Ovary (tissue), 9 donors: ENCODE data around the gene PAK3. TPM values are rescaled to one million over a fixed set of nuclear protein-coding genes. Genes with fewer than 3 reads are reported as not detected.

Source experiments
- DNase-seq, 5 donors: peaks; one replicate each; pipeline ENCODE4 v3.0.0-alpha.2; 2019 to 2020
- H3K27ac ChIP-seq, 2 donors: fragments of 200-600 bp; one replicate each; pipeline versions ENCODE4 v1.5.1 to v1.8.0; 2019 to 2022
- H3K27me3 ChIP-seq: fragments of 200-600 bp; one replicate; pipeline ENCODE4 v1.8.0; 2022
- H3K36me3 ChIP-seq: fragments of 200-600 bp; sonication (generic); one replicate; pipeline ENCODE4 v1.5.1; 2019
- H3K4me1 ChIP-seq: one replicate; pipeline ENCODE4 v1.8.1; 2013; ENCODE audit warnings: mild to moderate bottlenecking, moderate library complexity; ENCODE audit not compliant: insufficient read depth
- H3K4me3 ChIP-seq: fragments of 200-600 bp; sonication (generic); one replicate; pipeline ENCODE4 v1.5.1; 2017
- H3K9me3 ChIP-seq, 2 donors: fragments of 200-600 bp in 1 of 2; sonication (generic) in 1 of 2; one replicate each; pipeline versions ENCODE4 v1.5.1 to v1.8.1; 2013 to 2019; ENCODE audit warnings: mild to moderate bottlenecking in 1 of 2, moderate library complexity in 1 of 2
- EP300 ChIP-seq: sonication (generic); formaldehyde crosslinking; IDR thresholded peaks from one replicate; pipeline ENCODE4 v1.6.1; 2017; ENCODE audit warnings: antibody characterized with exemption
- POLR2A ChIP-seq: fragments of 450-650 bp; IDR thresholded peaks from one replicate; pipeline ENCODE4 v1.6.1; 2017; ENCODE audit warnings: antibody characterized with exemption, mild to moderate bottlenecking, moderate library complexity
- WGBS, 3 donors: extraction: QIAGEN DNeasy Blood & Tissue Kit in 1 of 3; methylation state at CpG; one replicate each; pipeline versions ENCODE4 v1.1.5 to v1.1.7; 2013 to 2017; 5-methylcytosine and 5-hydroxymethylcytosine counted together
- intact Hi-C, 4 donors: fragments of 100-400 bp; cut with DNase I; formaldehyde crosslinking; loops; one replicate each; pipeline versions ENCODE4 v1.11.0 to v1.15.1; 2022 to 2023
- polyA plus RNA-seq, 2 donors: library from polyadenylated mRNA; stranded (reverse); fragments of 200-250 nt in 1 of 2; fragments of 350-450 nt in 1 of 2; fragmentation: Illumina TruSeq in 1 of 2; extraction: RNeasy Lipid Tissue Mini Kit (QIAGEN cat#74804) in 1 of 2; gene quantifications; one replicate each; pipeline ENCODE4 v1.2.3, GENCODE V29; 2013 to 2014
- total RNA-seq, 7 donors: library from RNA; depleted of rRNA in 2 of 7; stranded (reverse); fragments of >200 nt in 2 of 7; fragmentation: NEBNext Ultra II Directional in 3 of 7; extraction: Animal tissue kit (Norgen Biotek cat#: 25700) in 3 of 7; gene quantifications; one replicate each; pipeline versions ENCODE4 v1.1.0 to v1.2.4, GENCODE V29; 2016 to 2023
- TF ChIP-seq, protein P1 (sequence below), 3 donors: fragments of 450-650 bp in 2 of 3; fragments of 200-600 bp in 1 of 3; IDR thresholded peaks; one replicate each; pipeline versions ENCODE4 v1.5.1 to v1.8.0; 2016 to 2022; ENCODE audit warnings: antibody characterized with exemption in 3 of 3, mild to moderate bottlenecking in 1 of 3
- donor health status: DM: no; HTN: no; CAD: no; lungs with moderate emphysema.
- donor health status: DM: no; HTN: no; CAD: no.
- donor health status: Bipolar disorder and iron deficiency.
- donor health status: DM: yes; HTN: yes; CAD: no.
- donor health status: DM: no; HTN: no; CAD: no.
- donor health status: DM: yes; HTN: yes; CAD: no.

Gene PAK3
- total and polyA plus RNA-seq, 9 donors, result 0.61 to 15.8 (median 5.4) TPM

- no peak for TF ChIP-seq POLR2A
- TF ChIP-seq, protein P1, sequence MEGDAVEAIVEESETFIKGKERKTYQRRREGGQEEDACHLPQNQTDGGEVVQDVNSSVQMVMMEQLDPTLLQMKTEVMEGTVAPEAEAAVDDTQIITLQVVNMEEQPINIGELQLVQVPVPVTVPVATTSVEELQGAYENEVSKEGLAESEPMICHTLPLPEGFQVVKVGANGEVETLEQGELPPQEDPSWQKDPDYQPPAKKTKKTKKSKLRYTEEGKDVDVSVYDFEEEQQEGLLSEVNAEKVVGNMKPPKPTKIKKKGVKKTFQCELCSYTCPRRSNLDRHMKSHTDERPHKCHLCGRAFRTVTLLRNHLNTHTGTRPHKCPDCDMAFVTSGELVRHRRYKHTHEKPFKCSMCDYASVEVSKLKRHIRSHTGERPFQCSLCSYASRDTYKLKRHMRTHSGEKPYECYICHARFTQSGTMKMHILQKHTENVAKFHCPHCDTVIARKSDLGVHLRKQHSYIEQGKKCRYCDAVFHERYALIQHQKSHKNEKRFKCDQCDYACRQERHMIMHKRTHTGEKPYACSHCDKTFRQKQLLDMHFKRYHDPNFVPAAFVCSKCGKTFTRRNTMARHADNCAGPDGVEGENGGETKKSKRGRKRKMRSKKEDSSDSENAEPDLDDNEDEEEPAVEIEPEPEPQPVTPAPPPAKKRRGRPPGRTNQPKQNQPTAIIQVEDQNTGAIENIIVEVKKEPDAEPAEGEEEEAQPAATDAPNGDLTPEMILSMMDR (IDR thresholded peaks at IDR 0.05), result no peak
- no peak for TF ChIP-seq EP300
- intact Hi-C loops, result no loop called here
- DNase-seq, result no peak
- no peak overlapping the region for H3K4me3 ChIP-seq
- no peaks in the 10 kb centered on the region for H3K9me3 ChIP-seq
- H3K4me1 ChIP-seq, result no peaks in the 10 kb centered on the region
- H3K27ac ChIP-seq, result no peak overlapping the region
- 64 to 70% (median 68%) methylated on average over 3 of the region's 3 CpGs for WGBS, 3 donors
- H3K36me3 ChIP-seq, result no peaks in the 10 kb centered on the region
- H3K27me3 ChIP-seq, result no peaks in the 10 kb centered on the region
Observed at GRCh38 chrX:111259559-111259958, 163.6 kb downstream of the PAK3 start.

- Histone ChIP-seq H3K4me3 (no peak overlapping the region), H3K36me3 (no peaks in the 10 kb centered on the region), H3K27me3 (no peaks in the 10 kb centered on the region), H3K9me3 (no peaks in the 10 kb centered on the region), H3K4me1 (no peaks in the 10 kb centered on the region), H3K27ac (no peak overlapping the region)
- WGBS, 3 donors, result 55 to 63% (median 57%) methylated on average over 3 of the region's 3 CpGs
- intact Hi-C loops, result no loop called here
- no peak for DNase-seq
- TF ChIP-seq POLR2A, result no peak
- TF ChIP-seq, protein P1 (IDR thresholded peaks at IDR 0.05), result no peak
- TF ChIP-seq EP300, result no peak
Observed at GRCh38 chrX:111260451-111260850, 164.5 kb downstream of the PAK3 start.

DNA sequence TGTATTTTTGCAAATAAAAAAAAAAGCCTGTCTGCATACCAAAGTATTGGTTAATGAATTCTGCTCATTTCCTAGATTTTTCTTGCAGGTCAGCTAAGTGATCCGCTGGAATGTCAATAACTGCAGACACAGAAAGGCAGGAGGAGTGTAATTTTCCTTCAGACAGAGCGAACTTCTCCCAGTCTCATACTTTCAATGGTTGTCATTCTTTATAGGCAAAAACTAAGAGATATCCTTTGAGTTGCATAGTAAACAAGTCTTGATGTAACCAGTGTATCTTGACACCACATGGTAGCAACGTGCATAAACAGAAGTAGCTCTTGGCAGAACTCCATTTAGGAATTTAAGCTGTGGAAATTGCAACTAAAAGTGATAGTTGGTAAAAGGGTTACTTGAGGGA, 166.1 kb downstream of the PAK3 start:
- Histone ChIP-seq H3K27ac (no peak overlapping the region), H3K9me3 (no peaks in the 10 kb centered on the region), H3K36me3 (no peaks in the 10 kb centered on the region), H3K4me1 (no peaks in the 10 kb centered on the region), H3K27me3 (no peaks in the 10 kb centered on the region), H3K4me3 (no peak overlapping the region)
- WGBS, 3 donors, result 17 to 26% (median 25%) methylated on average over 3 of the region's 3 CpGs
- intact Hi-C loops, result no loop called here
- no peak for DNase-seq
- TF ChIP-seq, protein P1 (IDR thresholded peaks at IDR 0.05), result no peak
- TF ChIP-seq EP300, result no peak
- no peak for TF ChIP-seq POLR2A

DNA sequence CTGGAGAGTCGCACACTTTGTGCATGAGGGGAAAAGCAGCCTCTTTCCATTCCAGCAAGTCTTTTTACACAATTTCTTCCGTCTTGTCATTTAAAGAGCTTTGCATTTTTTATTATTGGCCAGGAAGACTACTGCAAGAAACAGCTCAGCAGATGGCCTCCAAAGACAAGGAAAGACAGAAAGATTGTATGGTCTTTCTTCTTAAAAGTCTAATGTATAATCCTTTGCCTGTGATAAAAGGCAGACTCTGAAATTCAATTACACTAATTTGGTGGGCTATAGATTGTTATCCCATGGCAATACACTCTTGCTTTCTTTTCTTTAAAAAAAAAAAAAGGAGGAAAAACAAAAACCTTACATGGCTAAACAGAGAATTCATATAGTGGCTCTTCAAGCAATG, 168.4 kb downstream of the PAK3 start:
- Histone ChIP-seq H3K4me1 (no peaks in the 10 kb centered on the region), H3K9me3 (no peaks in the 10 kb centered on the region), H3K36me3 (no peaks in the 10 kb centered on the region), H3K27ac (no peak overlapping the region), H3K27me3 (no peaks in the 10 kb centered on the region), H3K4me3 (no peak overlapping the region)
- TF ChIP-seq POLR2A (no peak), EP300 (no peak)
- TF ChIP-seq, protein P1 (IDR thresholded peaks at IDR 0.05), result no peak
- DNase-seq, result no peak
- WGBS, 3 donors, result 61 to 72% (median 69%) methylated on average over 2 of the region's 2 CpGs
- intact Hi-C loops, result no loop called here

DNA sequence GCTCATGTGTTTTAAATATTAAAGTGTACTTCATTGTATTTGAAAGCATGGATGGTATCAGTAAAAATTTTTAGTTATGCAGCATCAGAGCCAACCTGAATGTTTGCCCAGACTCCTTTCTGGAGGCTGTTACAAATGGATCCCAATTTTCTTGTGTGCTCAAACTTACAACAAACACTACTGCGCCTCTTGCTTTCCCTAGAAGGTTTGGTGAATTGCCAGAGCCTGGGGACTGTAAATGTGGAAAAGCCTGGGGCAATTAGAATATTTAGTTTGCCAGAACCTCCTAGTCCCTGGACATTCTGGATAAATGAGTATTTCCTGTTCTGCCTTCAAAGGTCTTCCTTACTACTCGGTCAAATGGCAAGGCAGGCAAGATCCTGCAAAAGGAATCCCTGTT, 169.5 kb downstream of the PAK3 start:
- TF ChIP-seq EP300, result no peak
- TF ChIP-seq, protein P1 (IDR thresholded peaks at IDR 0.05), result no peak
- no peak for TF ChIP-seq POLR2A
- Histone ChIP-seq H3K4me1 (no peaks in the 10 kb centered on the region), H3K36me3 (no peaks in the 10 kb centered on the region), H3K27ac (no peak overlapping the region), H3K27me3 (no peaks in the 10 kb centered on the region), H3K4me3 (no peak overlapping the region), H3K9me3 (no peaks in the 10 kb centered on the region)
- DNase-seq, result no peak
- intact Hi-C loops, result loop anchor here in 1 of 4 donors (5.0 kb wide), 1 partner anchor 342 kb away; no protein-coding TSS in a partner anchor
- 55 to 64% (median 56%) methylated on average over 2 of the region's 2 CpGs for WGBS, 3 donors
